Activated B cell treated with CpG ODN at 0.5 μM for 24 hours (primary cell): ENCODE results near the gene GABRP. TPM values are rescaled to one million over a fixed set of nuclear protein-coding genes. Genes with fewer than 3 reads are reported as not detected.

Experiments used
- ATAC-seq: fragments of 200-7000 bp; cut with Tn5 transposase; one replicate; pipeline ENCODE4 v1.10.0; 2021; ENCODE audit warnings: low read depth, mild to moderate bottlenecking, moderate library complexity
- CTCF ChIA-PET: fragments of 350-600 bp; sonication (Branson Sonifier 250); formaldehyde crosslinking; loops from one replicate; lab custom pipeline; 2021; ENCODE audit warnings: antibody characterized with exemption; lab: Charles Lee
- POLR2A ChIA-PET: fragments of 350-600 bp; sonication (Branson Sonifier 250); formaldehyde crosslinking; loops from one replicate; lab custom pipeline; 2021; ENCODE audit warnings: antibody characterized with exemption; lab: Charles Lee
- DNase-seq: peaks from one replicate; pipeline ENCODE4 v3.0.0; 2022
- H3K27ac Mint-ChIP-seq: one replicate; pipeline ENCODE4 v1.8.0; 2020; ENCODE audit warnings: mixed read lengths
- H3K27me3 Mint-ChIP-seq: one replicate; pipeline ENCODE4 v1.8.0; 2021; ENCODE audit warnings: mixed read lengths
- H3K36me3 Mint-ChIP-seq: one replicate; pipeline ENCODE4 v1.8.0; 2021; ENCODE audit warnings: low read depth, mixed read lengths
- H3K4me1 Mint-ChIP-seq: one replicate; pipeline ENCODE4 v1.8.0; 2021; ENCODE audit warnings: mixed read lengths
- H3K4me3 Mint-ChIP-seq: one replicate; pipeline ENCODE4 v1.8.0; 2020; ENCODE audit warnings: mild to moderate bottlenecking, mixed read lengths
- H3K9me3 Mint-ChIP-seq: one replicate; pipeline ENCODE4 v1.8.0; 2020; ENCODE audit warnings: mixed read lengths
- CTCF ChIP-seq: fragments of 200-600 bp; IDR thresholded peaks from one replicate; pipeline ENCODE4 v1.8.0; 2022; ENCODE audit warnings: antibody characterized with exemption, mild to moderate bottlenecking
- intact Hi-C: fragments of 100-400 bp; cut with micrococcal nuclease; formaldehyde crosslinking; loops from one replicate; pipeline ENCODE4 v1.15.1; 2024
- total RNA-seq: library from RNA; stranded (reverse); gene quantifications from 2 replicates; pipeline ENCODE4 v1.2.3, GENCODE V29; 2022

Gene GABRP
- total RNA-seq, 1 donor from 2014 or later, result not detected

GRCh38 chr5:170740551-170741205 is 42.8 kb upstream of the GABRP start:
- intact Hi-C loops, result no loop called here
- Mint-ChIP-seq H3K36me3 (no peaks in the 10 kb centered on the region), H3K4me3 (no peak overlapping the region), H3K4me1 (peaks cover 3% of the 10 kb centered on the region), H3K9me3 (no peaks in the 10 kb centered on the region), H3K27me3 (peaks cover 20% of the 10 kb centered on the region), H3K27ac (no peak overlapping the region)
- ChIA-PET POLR2A (no interaction called here), CTCF (no interaction called here)
- no peak for TF ChIP-seq CTCF
- DNase-seq (no peak), ATAC-seq (no peak)

- Mint-ChIP-seq H3K27ac (no peak overlapping the region), H3K4me1 (peaks cover 3% of the 10 kb centered on the region), H3K9me3 (no peaks in the 10 kb centered on the region), H3K36me3 (no peaks in the 10 kb centered on the region), H3K4me3 (no peak overlapping the region), H3K27me3 (peaks cover 20% of the 10 kb centered on the region)
- intact Hi-C loops, result no loop called here
- DNase-seq (no peak), ATAC-seq (no peak)
- ChIA-PET CTCF (no interaction called here), POLR2A (no interaction called here)
- no peak for TF ChIP-seq CTCF
Observed at GRCh38 chr5:170741801-170742200, 41.7 kb upstream of the GABRP start.

- intact Hi-C loops, result loop anchor here (1.0 kb wide), 2 partner anchors 47 to 598 kb away; no protein-coding TSS in a partner anchor
- H3K4me1 Mint-ChIP-seq, result peaks cover 3% of the 10 kb centered on the region
- ATAC-seq, result no peak
- no peaks in the 10 kb centered on the region for H3K36me3 Mint-ChIP-seq
- H3K27ac Mint-ChIP-seq, result no peak overlapping the region
- TF ChIP-seq CTCF, result no peak
- CTCF ChIA-PET, result interaction anchor here (0.7 to 3.0 kb wide), 3 partner anchors 18 to 150 kb away, joined by 3 to 19 read pairs (median 4); no protein-coding TSS in a partner anchor
- no peak overlapping the region for H3K4me3 Mint-ChIP-seq
- peaks cover 27% of the 10 kb centered on the region for H3K27me3 Mint-ChIP-seq
- H3K9me3 Mint-ChIP-seq, result no peaks in the 10 kb centered on the region
- POLR2A ChIA-PET, result no interaction called here
- no peak for DNase-seq
Observed at GRCh38 chr5:170743876-170744212, 39.7 kb upstream of the GABRP start.

- intact Hi-C loops, result no loop called here
- H3K27ac Mint-ChIP-seq, result no peak overlapping the region
- H3K9me3 Mint-ChIP-seq, result no peaks in the 10 kb centered on the region
- TF ChIP-seq CTCF, result no peak
- ATAC-seq (no peak), DNase-seq (no peak)
- peaks cover 32% of the 10 kb centered on the region for H3K27me3 Mint-ChIP-seq
- POLR2A ChIA-PET, result no interaction called here
- CTCF ChIA-PET, result interaction anchor here (3.0 kb wide), 1 partner anchor 46 kb away, joined by 19 read pairs; no protein-coding TSS in a partner anchor
- H3K4me3 Mint-ChIP-seq, result no peak overlapping the region
- no peaks in the 10 kb centered on the region for H3K36me3 Mint-ChIP-seq
- H3K4me1 Mint-ChIP-seq, result peaks cover 3% of the 10 kb centered on the region
Observed at GRCh38 chr5:170745481-170746071, 37.9 kb upstream of the GABRP start.

GRCh38 chr5:170746075-170746960 is 37.2 kb upstream of the GABRP start:
- Mint-ChIP-seq H3K9me3 (no peaks in the 10 kb centered on the region), H3K4me3 (no peak overlapping the region), H3K27ac (no peak overlapping the region), H3K36me3 (no peaks in the 10 kb centered on the region), H3K27me3 (peaks cover 32% of the 10 kb centered on the region), H3K4me1 (peaks cover 3% of the 10 kb centered on the region)
- intact Hi-C loops, result no loop called here
- CTCF ChIA-PET, result interaction anchor here (3.0 kb wide), 1 partner anchor 46 kb away, joined by 19 read pairs; no protein-coding TSS in a partner anchor
- DNase-seq (no peak), ATAC-seq (no peak)
- no peak for TF ChIP-seq CTCF
- POLR2A ChIA-PET, result no interaction called here
